DMS153 treated with DMSO at 0.1 percent for 48 hours (cell line): Measurements from ENCODE around the gene TM9SF3.
"Not testable (repeated sequence)": the region's sequence is repeated elsewhere in the genome, so short reads cannot be mapped to it uniquely, and the experiment has no call there.

Experiments used
- DNase-seq: peaks from one replicate; lab custom pipeline; 2025; ENCODE audit not compliant: unreplicated experiment; lab: John Stamatoyannopoulos, UW

TM9SF3 gene

GRCh38 chr10:96570511-96570910 is 16.3 kb downstream of the TM9SF3 start:
- DNase-seq: no peak

- DNase-seq: no peak
Measured at GRCh38 chr10:96568402-96568801, 18.4 kb downstream of the TM9SF3 start.

GRCh38 chr10:96565774-96566173 is 21.0 kb downstream of the TM9SF3 start:
- no peak for DNase-seq

GRCh38 chr10:96560966-96561887 is 25.6 kb downstream of the TM9SF3 start:
- no peak for DNase-seq

GRCh38 chr10:96560489-96560888 is 26.3 kb downstream of the TM9SF3 start:
- DNase-seq: no peak

GRCh38 chr10:96556003-96556402 is 30.8 kb downstream of the TM9SF3 start:
- DNase-seq: no peak

GRCh38 chr10:96555330-96555729 is 31.5 kb downstream of the TM9SF3 start:
- DNase-seq: no peak

GRCh38 chr10:96548589-96548988 is 38.2 kb downstream of the TM9SF3 start:
- DNase-seq: no peak

- DNase-seq: not testable (repeated sequence)
Measured at GRCh38 chr10:96545558-96545957, 41.3 kb downstream of the TM9SF3 start.

- DNase-seq: no peak
Measured at GRCh38 chr10:96541921-96542320, 44.9 kb downstream of the TM9SF3 start.

- DNase-seq: no peak
Measured at GRCh38 chr10:96540240-96540639, 46.6 kb downstream of the TM9SF3 start.

- no peak for DNase-seq
Measured at GRCh38 chr10:96538683-96539082, 48.1 kb downstream of the TM9SF3 start.

GRCh38 chr10:96536129-96536528 is 50.7 kb downstream of the TM9SF3 start:
- no peak for DNase-seq

GRCh38 chr10:96532523-96532922 is 54.3 kb downstream of the TM9SF3 start:
- no peak for DNase-seq

- no peak for DNase-seq
Measured at GRCh38 chr10:96529634-96530279, 57.1 kb downstream of the TM9SF3 start.

- DNase-seq: no peak
Measured at GRCh38 chr10:96524741-96525140, 62.1 kb downstream of the TM9SF3 start.

GRCh38 chr10:96517284-96517683 is 69.5 kb downstream of the TM9SF3 start:
- DNase-seq: no peak

- no peak for DNase-seq
Measured at GRCh38 chr10:96516337-96516736, 70.5 kb downstream of the TM9SF3 start.

GRCh38 chr10:96513698-96514561 is 72.9 kb downstream of the TM9SF3 start, which contains the start of gene TLL2:
Gene TLL2 (minus strand): TSS chr10:96513926. CDS start chr10:96513685, 241 bp downstream.
- peak; percentile 79 for DNase-seq

- DNase-seq: no peak
Measured at GRCh38 chr10:96513305-96513697, 73.5 kb downstream of the TM9SF3 start.
